Osteocyte (in vitro differentiated cells): ENCODE data around the gene RNPS1. TPM values are rescaled to one million over a fixed set of nuclear protein-coding genes. Genes with fewer than 3 reads are reported as not detected.

Experiments
- DNase-seq: peaks from one replicate; pipeline ENCODE4 v3.0.0; 2021; ENCODE audit warnings: mixed read lengths; ENCODE audit not compliant: unreplicated experiment; ENCODE audit errors: extremely low spot score
- H3K27ac Mint-ChIP-seq: one replicate; pipeline ENCODE4 v1.8.0; 2021; ENCODE audit warnings: mild to moderate bottlenecking, mixed read lengths; ENCODE audit not compliant: unreplicated experiment
- H3K27me3 Mint-ChIP-seq: one replicate; pipeline ENCODE4 v1.8.0; 2021; ENCODE audit warnings: mixed read lengths; ENCODE audit not compliant: unreplicated experiment
- H3K36me3 Mint-ChIP-seq: one replicate; pipeline ENCODE4 v1.8.0; 2021; ENCODE audit warnings: mixed read lengths; ENCODE audit not compliant: unreplicated experiment
- H3K4me1 Mint-ChIP-seq: one replicate; pipeline ENCODE4 v1.8.0; 2021; ENCODE audit warnings: mixed read lengths; ENCODE audit not compliant: unreplicated experiment
- H3K4me3 Mint-ChIP-seq: one replicate; pipeline ENCODE4 v1.8.0; 2021; ENCODE audit warnings: mild to moderate bottlenecking, moderate library complexity, mixed read lengths; ENCODE audit not compliant: unreplicated experiment
- H3K9me3 Mint-ChIP-seq: one replicate; pipeline ENCODE4 v1.8.0; 2021; ENCODE audit warnings: mixed read lengths; ENCODE audit not compliant: unreplicated experiment
- CTCF ChIP-seq: fragments of 200-600 bp; sonication (generic); IDR thresholded peaks from 2 replicates; pipeline ENCODE4 v1.5.0; 2021; ENCODE audit warnings: antibody characterized with exemption, mild to moderate bottlenecking, moderate library complexity
- total RNA-seq: library from RNA; stranded (reverse); gene quantifications from 2 replicates; pipeline ENCODE4 v1.2.1, GENCODE V29; 2021

Gene RNPS1
- total RNA-seq, 1 donor from 2014 or later = 140 TPM

- H3K27ac Mint-ChIP-seq = no peak overlapping the region
- no peaks in the 10 kb centered on the region for H3K36me3 Mint-ChIP-seq
- no peak for TF ChIP-seq CTCF
- no peaks in the 10 kb centered on the region for H3K27me3 Mint-ChIP-seq
- no peak for DNase-seq
- H3K4me1 Mint-ChIP-seq = no peaks in the 10 kb centered on the region
- no peak overlapping the region for H3K4me3 Mint-ChIP-seq
- no peaks in the 10 kb centered on the region for H3K9me3 Mint-ChIP-seq
These were observed 18.6 kb upstream of the RNPS1 start for GRCh38 chr16:2286550-2286949.

- Mint-ChIP-seq H3K4me3 (no peak overlapping the region), H3K27me3 (no peaks in the 10 kb centered on the region), H3K4me1 (no peaks in the 10 kb centered on the region), H3K36me3 (no peaks in the 10 kb centered on the region), H3K9me3 (no peaks in the 10 kb centered on the region), H3K27ac (no peak overlapping the region)
- no peak for TF ChIP-seq CTCF
- no peak for DNase-seq
These were observed 17.8 kb upstream of the RNPS1 start for GRCh38 chr16:2285731-2286191.

- Mint-ChIP-seq H3K27ac (no peak overlapping the region), H3K9me3 (no peaks in the 10 kb centered on the region), H3K4me1 (no peaks in the 10 kb centered on the region), H3K36me3 (no peaks in the 10 kb centered on the region), H3K4me3 (no peak overlapping the region), H3K27me3 (no peaks in the 10 kb centered on the region)
- no peak for DNase-seq
- no peak for TF ChIP-seq CTCF
These were observed 17.1 kb upstream of the RNPS1 start for GRCh38 chr16:2284797-2285576.

GRCh38 chr16:2284001-2284770 lies 16.3 kb upstream of the RNPS1 start:
- TF ChIP-seq CTCF = no peak
- Mint-ChIP-seq H3K27ac (no peak overlapping the region), H3K9me3 (no peaks in the 10 kb centered on the region), H3K27me3 (no peaks in the 10 kb centered on the region), H3K36me3 (no peaks in the 10 kb centered on the region), H3K4me3 (no peak overlapping the region), H3K4me1 (no peaks in the 10 kb centered on the region)
- no peak for DNase-seq
